HG02588 (cell line): ENCODE measurements around the gene RAPGEF4.

ENCODE experiments used
- ATAC-seq: cut with Tn5 transposase; IDR thresholded peaks from one replicate; pipeline ENCODE4 v1.9.1; 2021; ENCODE audit warnings: mild to moderate bottlenecking, moderate library complexity; ENCODE audit not compliant: unreplicated experiment

Gene RAPGEF4

DNA sequence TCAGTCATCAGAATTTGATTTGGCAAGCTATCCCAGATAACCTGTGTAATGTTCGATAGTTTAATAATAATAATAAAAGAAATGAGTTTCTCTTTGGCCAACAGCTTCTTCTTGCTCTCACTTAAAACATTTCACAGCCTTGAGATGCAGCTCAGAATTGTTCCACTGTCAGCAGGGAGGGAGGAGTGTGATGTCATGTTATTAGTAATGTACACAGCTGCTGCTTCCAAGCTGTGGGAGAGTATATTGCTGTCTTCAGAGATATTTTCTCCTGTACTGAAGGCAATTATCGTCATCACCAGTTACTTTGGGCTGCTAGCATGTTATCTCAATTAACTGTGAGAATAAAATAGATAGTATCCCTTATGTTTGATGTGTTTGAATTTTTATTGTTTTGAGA lies 193.1 kb downstream of the RAPGEF4 start:
- ATAC-seq: no peak

DNA sequence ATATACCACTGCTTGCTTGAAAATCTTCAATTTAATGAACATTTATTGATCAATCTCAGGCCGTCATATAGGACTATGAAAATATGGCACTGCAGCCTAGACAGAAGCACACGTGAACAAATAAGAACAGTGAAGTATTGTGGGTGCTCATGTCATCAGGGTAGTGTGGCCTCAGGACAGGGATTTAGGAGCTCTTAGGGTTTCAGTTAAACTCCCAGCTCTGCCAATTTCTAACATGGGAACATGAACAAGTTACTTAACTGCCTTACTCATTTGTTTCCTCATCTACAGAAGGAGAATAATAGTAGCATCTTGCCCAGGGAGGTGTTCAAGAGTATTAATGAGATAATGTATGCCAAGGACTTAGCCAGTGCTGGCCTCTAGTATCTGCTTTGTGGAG lies 194.0 kb downstream of the RAPGEF4 start:
- ATAC-seq: no peak

DNA sequence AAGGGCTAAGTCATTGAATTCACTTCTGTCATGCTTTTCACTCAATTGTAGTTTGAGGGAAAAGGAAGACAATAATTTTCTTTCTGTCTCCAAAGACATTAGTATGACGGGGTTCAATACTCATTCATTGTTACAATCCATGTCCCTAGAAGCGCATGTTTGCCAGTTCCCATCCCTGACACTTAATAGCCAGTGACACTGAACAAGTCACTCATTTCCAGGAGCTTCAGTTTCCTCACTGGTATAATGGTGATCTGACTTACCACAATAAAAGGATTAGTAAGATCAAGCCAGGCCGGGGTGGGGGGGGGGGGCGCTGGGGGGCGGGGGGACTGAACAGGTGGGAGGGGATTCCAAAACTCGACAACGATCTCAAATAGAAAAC lies 195.2 kb downstream of the RAPGEF4 start:
- no peak for ATAC-seq

DNA sequence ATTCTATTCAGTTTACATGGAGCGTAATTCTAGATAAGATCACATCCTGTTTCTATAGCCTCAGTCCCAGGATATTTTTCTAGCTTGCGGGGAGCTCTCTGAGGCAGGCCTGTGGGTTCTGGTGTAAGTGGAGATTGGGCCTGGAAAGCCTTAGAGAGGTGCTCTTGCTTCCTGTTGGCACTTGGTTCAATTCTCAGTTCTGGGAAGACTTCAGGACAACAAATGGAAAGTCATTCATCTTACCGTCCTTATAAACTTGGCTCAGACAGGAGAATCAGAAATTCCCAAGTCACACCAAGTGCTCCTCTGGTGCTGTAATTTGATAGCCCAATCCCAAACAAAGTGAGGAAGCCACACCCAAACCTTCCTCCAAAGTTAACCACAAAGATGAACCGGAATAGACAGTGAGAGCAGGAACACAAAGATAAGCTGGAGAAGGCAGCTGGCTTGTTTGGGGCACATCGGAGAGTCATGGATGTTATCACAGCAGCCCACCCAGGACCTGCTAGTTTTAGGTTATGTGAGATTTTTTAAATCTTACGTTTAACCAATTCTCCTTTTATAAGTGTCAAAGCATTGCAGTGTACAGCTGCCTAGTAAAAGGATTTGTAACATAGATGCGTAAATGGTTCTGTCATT lies 195.7 kb downstream of the RAPGEF4 start:
- no peak for ATAC-seq

DNA sequence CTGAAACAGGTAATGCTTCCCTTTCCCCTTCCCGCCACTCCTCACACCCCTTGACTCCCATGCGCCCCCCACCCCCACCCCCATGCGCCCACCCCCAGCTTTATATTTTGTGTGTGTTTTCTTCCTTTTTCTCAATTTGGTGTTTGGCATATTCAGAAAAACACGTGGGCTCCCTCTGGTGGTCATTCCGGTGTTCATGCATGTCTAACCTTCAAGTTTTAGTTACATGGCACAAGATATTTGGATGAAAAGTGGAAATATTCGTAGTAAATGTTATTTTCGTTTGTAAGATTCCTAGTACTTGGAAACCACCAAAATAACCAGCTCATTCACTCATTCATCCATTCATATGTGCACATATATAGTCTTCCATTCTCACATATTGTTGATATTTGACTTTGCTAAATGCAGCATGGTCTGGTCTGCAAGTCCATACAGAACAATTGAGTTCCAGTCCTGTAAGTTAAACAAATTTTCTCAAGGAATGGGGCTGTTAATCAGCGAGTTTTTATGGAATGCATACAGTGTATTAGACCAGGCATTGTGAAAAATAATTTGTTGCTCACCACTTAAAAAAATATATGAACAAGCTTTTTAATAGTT lies 196.4 kb downstream of the RAPGEF4 start:
- ATAC-seq: no peak

DNA sequence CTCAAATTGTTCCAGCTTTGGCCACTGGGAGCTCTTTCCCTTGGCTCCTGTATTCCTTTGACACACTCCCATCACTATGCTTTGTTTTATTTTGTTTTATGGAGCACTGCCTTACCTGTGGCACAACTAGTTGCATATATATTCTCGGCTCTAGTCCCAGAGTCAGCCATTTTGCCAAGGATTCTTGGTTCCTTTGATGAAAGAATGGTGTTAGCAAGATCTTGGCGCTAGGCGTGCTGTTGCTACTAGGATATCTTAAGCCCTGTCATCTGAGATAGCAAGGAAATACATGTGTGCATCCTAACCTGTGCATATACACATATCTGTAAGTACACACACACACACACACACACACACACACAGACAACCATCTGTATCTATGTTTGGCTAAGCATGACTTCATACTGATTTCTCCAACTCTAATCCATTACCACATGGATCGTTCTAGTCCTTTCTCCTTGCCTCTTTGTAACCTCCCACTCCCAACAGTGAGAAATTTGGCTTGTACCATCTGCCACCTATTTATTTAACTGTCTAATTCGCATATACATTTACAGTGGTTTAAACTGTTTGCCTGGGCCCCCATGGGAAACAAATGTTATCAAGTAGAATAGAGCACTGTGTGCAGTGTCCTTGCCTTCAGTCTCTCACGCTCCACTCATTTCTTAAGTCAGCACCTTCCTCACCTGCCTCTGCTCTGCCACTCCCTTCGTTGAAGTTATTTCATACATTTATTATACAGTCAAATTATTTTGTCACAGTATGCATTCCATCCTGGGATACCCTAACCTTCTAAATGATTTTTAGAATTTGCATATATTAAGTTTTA lies 202.5 kb downstream of the RAPGEF4 start:
- no peak for ATAC-seq

DNA sequence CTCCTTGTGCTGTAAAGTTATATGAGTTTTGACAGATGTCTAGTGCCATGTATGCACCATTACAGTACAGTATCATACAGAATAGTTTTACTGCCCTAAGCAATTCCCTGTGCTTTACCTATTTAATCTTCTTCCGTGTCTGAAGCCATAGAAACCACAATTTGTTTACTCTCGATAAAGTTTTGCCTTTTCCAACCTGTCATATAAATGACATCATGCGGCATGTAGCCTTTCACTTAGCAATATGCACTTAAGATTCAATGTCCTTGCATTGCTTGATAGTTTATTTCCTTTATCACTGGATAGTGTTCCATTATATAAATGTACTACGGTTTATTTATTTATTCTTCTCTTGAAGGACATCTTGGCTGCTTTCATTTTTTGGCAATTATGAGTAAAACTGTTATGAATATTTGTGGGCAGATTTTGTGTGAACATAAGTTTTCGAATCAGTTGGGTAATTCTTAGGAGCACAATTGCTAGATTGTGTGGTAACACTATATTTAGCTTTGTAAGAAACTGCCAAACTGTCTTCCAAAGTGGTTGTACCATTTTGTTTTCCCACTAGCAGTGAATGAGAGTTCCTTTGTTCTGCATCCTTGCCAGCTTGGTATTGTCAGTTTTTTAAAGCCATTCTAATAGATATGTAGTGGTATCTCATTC lies 203.2 kb downstream of the RAPGEF4 start:
- ATAC-seq: no peak

DNA sequence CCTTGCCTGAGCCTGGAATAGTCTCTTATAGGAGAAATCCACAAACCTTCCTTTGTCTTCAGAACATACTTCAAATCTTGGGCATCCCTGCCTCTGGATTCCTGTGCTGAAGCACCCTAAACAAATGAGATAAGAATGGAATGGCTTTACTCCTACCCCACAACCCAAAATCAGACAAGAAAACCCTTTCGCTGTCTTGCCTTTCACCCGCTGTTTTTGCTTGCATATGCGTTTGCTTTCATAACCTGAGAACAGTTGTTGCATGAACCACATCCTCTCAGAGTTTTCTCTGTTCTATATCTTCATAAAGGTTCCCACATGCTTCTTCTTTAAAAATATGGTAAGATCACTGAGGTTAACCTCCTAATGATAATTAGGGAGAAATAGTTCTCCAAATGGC lies 207.9 kb downstream of the RAPGEF4 start:
- no peak for ATAC-seq

DNA sequence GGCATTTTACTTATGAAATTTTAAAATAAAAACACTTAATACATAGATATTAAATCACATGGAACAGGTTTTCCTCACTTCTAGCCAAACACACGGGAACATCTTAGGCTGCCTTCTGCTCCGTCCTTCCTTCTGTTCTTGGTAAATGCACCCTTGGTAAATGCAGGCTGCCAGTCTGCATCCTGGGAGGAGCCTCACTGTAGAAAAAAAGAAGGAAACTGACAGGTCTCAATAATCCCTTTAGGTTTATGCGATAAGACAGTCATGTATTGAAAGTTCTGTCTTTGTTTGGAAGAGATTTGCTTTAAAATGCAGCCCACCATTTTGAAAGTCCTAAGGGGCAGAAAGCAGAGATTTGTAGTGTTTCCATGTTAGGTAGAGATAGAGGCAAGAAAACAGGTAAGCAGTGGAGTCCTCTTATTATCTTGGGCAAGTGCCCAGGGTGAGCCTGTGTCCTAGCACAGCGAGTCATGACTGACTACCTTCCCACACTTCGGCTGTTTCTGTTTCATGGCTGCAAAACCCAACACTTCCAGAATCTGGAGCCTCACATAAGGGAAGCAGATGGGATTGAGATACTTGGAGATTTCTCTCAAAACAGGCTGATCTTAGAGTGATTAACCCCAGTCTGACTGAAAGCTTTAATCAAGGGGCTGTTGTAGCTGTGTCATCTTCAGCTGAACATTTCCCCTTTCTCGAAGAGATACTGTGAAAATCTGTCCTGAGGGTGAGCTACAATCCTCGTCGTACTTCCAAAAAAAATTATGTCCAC lies 208.6 kb downstream of the RAPGEF4 start:
- ATAC-seq: no peak

DNA sequence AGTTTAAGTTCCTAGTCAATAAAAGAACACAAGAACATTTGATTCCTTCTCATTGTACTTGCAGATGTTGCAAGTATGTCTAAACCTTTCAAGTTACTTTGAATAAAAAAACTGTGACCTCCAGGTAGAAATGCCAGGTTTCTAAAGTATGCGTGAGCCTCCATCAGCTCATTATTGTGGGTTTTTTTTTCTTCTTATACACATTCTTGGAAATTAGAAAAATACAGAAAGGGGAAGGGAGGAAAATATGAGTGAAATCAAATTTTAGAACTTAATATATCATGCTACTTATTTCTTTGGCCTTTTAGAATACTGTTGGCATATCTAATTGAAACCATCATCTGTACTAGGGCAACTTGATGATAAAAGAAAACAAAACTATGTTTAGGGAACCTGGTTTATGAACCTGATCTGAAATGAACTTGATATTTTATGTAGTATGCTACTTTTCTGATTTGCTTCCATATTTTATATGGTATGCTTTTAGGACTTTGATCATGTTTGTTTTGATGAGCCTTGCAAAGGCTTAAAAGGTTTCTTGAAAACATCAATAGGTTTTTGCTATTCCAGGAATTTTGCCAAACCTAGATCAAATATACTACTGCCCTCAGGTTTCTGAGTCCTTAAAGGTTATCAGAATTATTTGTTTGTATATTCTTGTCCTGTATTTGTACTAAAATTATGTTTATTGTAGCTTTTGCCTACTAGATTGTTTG lies 209.3 kb downstream of the RAPGEF4 start:
- no peak for ATAC-seq

DNA sequence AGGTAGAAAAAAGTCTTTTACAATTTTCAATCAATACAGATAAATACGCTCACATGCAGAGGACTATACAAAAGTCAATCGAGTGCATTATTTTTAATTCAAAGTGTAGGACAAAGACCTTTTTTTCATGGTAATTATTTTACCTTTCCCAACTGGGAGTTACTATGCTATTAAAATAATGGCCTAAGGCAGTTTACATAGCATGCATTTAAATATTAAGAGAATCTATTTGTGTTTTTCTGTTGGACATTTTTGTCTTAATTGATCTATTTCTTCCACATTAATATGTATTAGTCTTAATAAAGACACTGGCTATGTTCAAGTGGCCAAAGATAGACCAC lies 209.8 kb downstream of the RAPGEF4 start:
- ATAC-seq: no peak

DNA sequence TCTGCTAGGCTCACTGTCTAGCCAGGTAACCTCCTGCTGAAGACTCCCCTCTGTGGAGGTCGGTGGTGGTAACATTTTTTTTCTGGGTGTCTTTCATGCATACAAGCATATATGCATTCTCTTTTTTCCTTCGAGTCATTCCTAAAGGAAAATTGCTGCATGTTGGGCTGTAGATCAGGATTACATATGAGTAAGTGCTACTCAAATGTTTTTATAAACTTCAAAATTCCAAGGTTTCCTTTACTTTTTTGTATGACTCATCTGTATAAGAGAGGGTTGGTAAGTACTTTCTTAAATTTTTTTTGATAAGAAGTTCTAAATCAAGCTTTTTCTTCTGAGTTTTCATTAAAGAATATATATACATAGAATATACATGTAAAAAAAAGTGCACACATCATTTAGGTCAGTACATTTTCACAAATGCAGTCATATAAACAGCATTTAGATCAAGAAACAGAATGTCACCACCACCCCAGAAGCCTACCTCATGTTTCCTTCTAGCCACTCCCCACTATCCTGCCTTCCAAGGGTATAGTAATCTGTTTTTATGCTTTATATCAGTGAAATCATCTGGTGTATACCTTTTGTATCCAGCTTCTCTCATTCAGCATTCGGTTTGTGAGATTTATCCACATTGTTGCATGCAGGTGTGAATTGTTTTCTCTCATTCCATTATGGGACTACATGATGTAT lies 212.0 kb downstream of the RAPGEF4 start:
- ATAC-seq: no peak

DNA sequence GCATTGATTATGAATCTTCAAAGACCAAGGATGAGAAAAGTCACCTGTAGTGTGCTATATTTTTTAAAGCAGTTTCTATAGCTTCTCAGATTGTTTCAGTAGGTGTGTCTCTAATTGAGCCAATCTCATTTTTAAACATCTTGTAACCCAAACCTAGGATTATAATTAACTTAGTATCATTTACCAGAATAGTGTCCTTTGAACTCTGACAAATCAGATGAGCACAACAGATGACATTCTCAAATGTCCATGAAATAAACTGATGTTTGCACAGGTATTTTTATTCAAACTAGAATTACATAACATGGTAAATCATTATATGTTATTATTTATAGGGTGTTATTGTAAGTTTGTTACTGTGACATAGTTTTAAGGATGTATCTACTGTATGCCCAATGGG lies 213.9 kb downstream of the RAPGEF4 start:
- no peak for ATAC-seq

DNA sequence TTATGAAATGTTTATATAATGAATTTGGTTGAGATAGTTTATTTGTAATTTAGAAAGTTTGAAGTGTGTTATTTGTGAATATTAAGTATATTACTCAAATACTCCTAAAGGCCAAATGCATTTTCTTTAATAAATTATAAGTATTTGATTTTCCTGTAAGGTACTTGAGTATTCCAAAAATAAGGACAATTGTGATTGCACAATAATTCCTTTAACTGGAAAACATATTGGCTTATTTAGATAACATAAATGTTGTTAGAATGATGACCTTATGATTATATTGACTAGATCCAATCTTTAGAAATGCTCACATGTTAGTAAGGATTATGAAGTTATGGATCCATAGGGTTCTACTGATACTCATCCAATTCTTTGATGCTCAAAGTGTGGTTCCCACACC lies 214.9 kb downstream of the RAPGEF4 start:
- ATAC-seq: no peak

DNA sequence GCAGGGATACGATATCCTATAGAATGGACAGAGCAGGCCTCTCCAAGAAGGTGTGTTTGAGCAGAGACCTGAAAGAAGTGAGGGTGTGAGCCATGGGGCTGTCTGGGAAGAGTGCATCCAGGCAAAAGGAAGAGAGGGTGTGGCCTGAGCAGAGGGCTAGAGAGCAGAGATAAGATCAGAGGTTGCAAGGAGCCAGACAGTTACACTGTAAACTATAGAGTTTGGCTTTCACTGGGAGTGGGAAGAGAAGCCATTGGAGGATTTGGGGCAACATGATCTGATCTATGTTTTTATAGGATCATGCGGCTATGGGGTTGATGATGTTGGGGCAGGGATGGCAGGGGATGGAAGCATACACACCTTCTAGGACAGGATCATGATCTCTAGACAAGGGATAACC lies 215.9 kb downstream of the RAPGEF4 start:
- no peak for ATAC-seq

DNA sequence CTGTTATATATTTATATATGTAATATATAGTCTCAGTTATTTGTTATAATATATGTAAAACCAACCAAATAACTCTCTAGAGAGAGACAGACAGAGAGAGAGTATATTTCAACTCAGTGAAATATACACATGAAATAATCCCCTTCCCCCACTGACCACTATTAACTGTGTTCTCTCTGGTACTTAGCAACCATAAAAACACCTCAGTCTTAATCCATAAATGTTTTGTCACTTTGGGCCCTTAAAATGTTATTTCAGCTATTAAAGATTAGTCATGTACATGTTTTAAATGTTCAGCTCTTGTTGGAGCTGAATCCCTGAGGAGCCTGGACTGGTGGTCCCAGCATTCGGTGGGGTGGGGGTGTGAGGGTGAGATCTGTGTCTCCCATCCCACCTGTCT lies 217.8 kb downstream of the RAPGEF4 start:
- no peak for ATAC-seq

DNA sequence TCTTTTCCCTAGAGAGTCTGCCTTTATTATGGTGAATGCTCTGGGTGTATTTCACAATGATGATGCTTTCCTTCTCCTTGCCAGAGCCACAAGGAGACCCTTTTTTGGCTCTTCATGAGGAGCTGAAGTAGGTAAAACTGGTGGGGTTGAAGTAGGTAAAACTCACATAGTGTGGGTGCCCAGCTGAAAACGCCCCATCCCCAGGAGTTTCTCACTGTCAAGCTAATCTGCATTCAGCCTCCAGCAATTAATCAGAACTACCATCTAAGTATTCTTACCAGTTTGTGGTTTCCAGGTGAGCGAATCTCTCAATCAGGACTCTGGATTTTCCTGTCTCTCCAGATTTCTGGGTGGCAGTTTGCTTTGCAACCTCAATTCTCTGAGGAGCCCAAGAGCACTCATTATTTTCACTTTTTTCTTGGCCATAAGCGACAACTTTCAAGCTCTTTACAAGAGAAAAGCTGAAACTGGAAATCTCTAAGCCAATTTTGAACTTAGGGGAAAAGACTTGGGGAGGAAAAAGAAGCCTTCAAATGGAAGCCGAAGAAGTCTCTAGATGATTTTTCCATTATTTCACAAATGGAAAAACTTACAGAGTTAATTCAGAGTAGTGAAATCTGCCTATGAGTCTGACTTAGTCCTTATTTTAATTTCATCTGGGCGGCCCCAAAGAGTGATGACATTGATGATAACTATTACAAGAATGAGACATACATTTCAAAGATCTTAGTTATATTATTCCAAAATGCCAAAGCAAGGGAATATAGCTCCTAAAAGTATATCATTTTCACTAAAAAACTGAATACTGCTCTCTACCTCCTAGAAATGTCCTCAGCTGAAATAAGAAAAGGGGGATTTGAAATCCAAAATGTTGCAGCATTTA lies 218.6 kb downstream of the RAPGEF4 start:
- no peak for ATAC-seq

DNA sequence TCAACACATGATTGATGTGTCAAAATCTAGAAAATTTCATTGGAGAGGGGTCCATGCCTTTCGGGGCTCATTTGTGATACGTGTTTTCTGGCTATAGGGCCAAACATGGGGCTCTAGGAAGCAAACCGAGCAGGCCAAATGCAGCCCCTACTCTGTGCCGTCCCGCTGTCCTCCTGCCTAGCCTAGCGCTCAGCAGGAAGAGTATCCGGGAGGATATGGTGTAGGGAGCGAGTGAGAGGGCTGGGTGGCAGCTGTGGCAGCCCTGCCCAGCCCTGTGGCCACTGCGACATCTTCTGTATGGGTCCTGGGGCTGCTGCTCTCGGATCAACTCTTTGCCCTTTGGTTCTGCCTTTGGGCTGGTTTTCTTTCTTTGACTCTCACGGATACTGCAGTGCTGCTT lies 219.9 kb downstream of the RAPGEF4 start:
- no peak for ATAC-seq

DNA sequence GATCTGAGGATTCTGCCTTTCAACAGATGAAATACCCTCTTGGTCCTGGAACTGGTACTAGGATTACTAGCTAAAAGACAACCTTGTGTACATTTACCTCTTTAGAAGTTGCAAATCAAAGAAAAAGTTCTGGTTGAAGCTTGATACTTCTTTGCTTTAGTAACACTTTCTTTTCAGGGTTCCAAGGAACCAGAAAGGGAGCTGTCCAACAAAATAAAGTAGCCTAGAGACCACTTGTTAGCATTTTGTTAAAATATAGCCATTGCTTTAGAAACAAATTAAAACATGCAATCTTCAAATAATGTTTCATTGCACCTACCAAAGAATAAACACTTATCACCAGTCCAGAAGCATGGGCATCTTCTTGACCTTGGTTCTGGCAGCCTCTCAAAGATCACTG lies 222.1 kb downstream of the RAPGEF4 start:
- ATAC-seq: no peak
